ENCODE results near the gene RNU6-1. TPM values are rescaled to one million over a fixed set of nuclear protein-coding genes. Genes with fewer than 3 reads are reported as not detected.
A peak's percentile ranks its signal among the peaks of the same experiment; 100 is the strongest.

The RNU6-1 gene
- total RNA-seq, 2 experiments from 2014 or later: not detected

- peak overlapping the region; percentile 66 for H3K4me3 ChIP-seq (ENCODE audit: low read depth, low read length, poor library complexity, severe bottlenecking)
- no TSS peak for BruUV-seq (replicated peaks)
- intact Hi-C loops (cut with micrococcal nuclease; ENCODE audit: unreplicated experiment): no loop called here
- POLR2A ChIA-PET: interaction anchor here (1.0 to 1.5 kb wide), 3 partner anchors 14 to 40 kb away, joined by 3 read pairs; no protein-coding TSS in a partner anchor
- H4K20me1 ChIP-seq (ENCODE audit: insufficient read depth, low read length): no peaks in the 10 kb centered on the region
- H3K36me3 ChIP-seq (ENCODE audit: insufficient read depth, low read length): no peaks in the 10 kb centered on the region
- H3K4me1 ChIP-seq (ENCODE audit: insufficient read depth, low read length, poor library complexity, severe bottlenecking): peaks cover 10% of the 10 kb centered on the region
- H3K4me2 ChIP-seq (ENCODE audit: low read length): peak overlapping the region; percentile 84
- H3K79me2 ChIP-seq (ENCODE audit: insufficient read depth, low read depth, low read length): no peaks in the 10 kb centered on the region
- no peak overlapping the region; the same call in 1 of the 2 replicates for H2AFZ ChIP-seq (ENCODE audit: low read length)
- no peak for DNase-seq (ENCODE audit: low spot score)
- CTCF ChIA-PET (ENCODE audit: unreplicated experiment): no interaction called here
- no peaks in the 10 kb centered on the region for H3K9me2 ChIP-seq (ENCODE audit: insufficient read depth, low read length)
- H3K27ac ChIP-seq (ENCODE audit: low read depth, low read length, poor library complexity, severe bottlenecking): no peak overlapping the region
- no peaks in the 10 kb centered on the region for H3K9me3 ChIP-seq (ENCODE audit: low read length)
- no peak for TF ChIP-seq CTCF (conservative IDR thresholded peaks at IDR 0.05; ENCODE audit: low read length)
- no peak; the same call in 1 of the 2 replicates for TF ChIP-seq EZH2phosphoT487 (IDR thresholded peaks at IDR 0.05; ENCODE audit: borderline replicate concordance, low read depth, low read length)
Observed at GRCh38 chr15:67824197-67824968, 15.5 kb downstream of the RNU6-1 start.

GRCh38 chr15:67823314-67824196 is 16.3 kb downstream of the RNU6-1 start:
- Histone ChIP-seq H2AFZ (ENCODE audit: low read length) (peak overlapping the region; percentile 43; the same call in 1 of the 2 replicates), H3K4me3 (ENCODE audit: low read depth, low read length, poor library complexity, severe bottlenecking) (peak overlapping the region; percentile 66), H3K4me1 (ENCODE audit: insufficient read depth, low read length, poor library complexity, severe bottlenecking) (peaks cover 10% of the 10 kb centered on the region), H3K4me2 (ENCODE audit: low read length) (peak overlapping the region; percentile 84), H3K9me3 (ENCODE audit: low read length) (no peaks in the 10 kb centered on the region), H3K79me2 (ENCODE audit: insufficient read depth, low read depth, low read length) (no peaks in the 10 kb centered on the region), H3K36me3 (ENCODE audit: insufficient read depth, low read length) (no peaks in the 10 kb centered on the region), H3K27ac (ENCODE audit: low read depth, low read length, poor library complexity, severe bottlenecking) (no peak overlapping the region), H4K20me1 (ENCODE audit: insufficient read depth, low read length) (no peaks in the 10 kb centered on the region), H3K9me2 (ENCODE audit: insufficient read depth, low read length) (no peaks in the 10 kb centered on the region)
- ChIA-PET CTCF (ENCODE audit: unreplicated experiment) (no interaction called here), POLR2A (interaction anchor here (0.6 to 1.5 kb wide), 2 partner anchors 30 to 58 kb away, joined by 3 read pairs; no protein-coding TSS in a partner anchor)
- TF ChIP-seq CTCF (conservative IDR thresholded peaks at IDR 0.05; ENCODE audit: low read length) (0 out of 2 replicates have a peak, but pooled peaks have one; percentile 19), EZH2phosphoT487 (IDR thresholded peaks at IDR 0.05; ENCODE audit: borderline replicate concordance, low read depth, low read length) (peak; percentile 69; the same call in 1 of the 2 replicates)
- intact Hi-C loops (cut with micrococcal nuclease; ENCODE audit: unreplicated experiment): no loop called here
- DNase-seq (ENCODE audit: low spot score): peak; percentile 51
- no TSS peak for BruUV-seq (replicated peaks)
